ENCODE results near the gene NSUN2.
"Not testable (repeated sequence)": the region's sequence is repeated elsewhere in the genome, so short reads cannot be mapped to it uniquely, and the experiment has no call there.

NSUN2 gene

DNA sequence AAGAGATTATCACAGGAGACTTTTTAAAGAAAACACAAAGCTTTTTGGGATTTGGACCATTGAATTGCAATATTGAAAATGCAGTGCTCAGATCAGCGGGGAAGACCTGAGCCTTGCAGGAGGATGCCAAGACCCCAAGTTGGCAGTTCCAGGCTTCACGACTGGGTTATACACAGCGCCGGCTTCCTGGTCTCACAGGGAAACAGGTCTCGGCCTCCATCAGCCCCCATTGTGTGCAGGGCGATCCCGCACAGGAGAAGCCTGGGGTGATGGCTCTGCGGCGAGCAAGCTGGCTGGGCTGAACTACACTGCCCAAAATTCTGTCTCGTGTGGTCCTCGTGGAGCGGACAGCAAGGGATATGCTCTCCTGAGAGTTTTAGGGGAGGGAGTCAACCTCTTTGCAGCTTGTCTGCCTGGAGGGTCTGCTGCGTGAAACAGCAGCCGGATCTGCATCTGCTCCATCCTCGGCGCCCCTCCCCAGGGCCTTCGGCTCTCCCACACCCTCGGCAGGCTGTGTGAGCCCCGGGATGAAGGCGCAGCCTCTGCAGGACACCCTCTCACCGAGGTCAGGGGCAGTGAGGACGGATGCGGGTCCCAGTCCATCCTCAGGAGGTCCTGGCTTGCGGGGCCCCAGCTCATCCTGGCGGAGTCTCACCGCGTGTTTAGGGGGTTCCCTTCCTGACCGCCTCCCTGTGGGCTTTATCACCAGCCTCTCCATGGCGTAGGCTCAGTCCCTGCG, 60.6 kb downstream of the NSUN2 start:
- no peak overlapping the region for H3K4me3 ChIP-seq (ENCODE audit: control insufficient read depth, low read depth, low read length)
- DNase-seq (ENCODE audit: low read depth): no peak
- TF ChIP-seq, protein P1, sequence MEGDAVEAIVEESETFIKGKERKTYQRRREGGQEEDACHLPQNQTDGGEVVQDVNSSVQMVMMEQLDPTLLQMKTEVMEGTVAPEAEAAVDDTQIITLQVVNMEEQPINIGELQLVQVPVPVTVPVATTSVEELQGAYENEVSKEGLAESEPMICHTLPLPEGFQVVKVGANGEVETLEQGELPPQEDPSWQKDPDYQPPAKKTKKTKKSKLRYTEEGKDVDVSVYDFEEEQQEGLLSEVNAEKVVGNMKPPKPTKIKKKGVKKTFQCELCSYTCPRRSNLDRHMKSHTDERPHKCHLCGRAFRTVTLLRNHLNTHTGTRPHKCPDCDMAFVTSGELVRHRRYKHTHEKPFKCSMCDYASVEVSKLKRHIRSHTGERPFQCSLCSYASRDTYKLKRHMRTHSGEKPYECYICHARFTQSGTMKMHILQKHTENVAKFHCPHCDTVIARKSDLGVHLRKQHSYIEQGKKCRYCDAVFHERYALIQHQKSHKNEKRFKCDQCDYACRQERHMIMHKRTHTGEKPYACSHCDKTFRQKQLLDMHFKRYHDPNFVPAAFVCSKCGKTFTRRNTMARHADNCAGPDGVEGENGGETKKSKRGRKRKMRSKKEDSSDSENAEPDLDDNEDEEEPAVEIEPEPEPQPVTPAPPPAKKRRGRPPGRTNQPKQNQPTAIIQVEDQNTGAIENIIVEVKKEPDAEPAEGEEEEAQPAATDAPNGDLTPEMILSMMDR (conservative IDR thresholded peaks at IDR 0.05; ENCODE audit: control insufficient read depth, insufficient read depth, low read depth, low read length): no peak

DNA sequence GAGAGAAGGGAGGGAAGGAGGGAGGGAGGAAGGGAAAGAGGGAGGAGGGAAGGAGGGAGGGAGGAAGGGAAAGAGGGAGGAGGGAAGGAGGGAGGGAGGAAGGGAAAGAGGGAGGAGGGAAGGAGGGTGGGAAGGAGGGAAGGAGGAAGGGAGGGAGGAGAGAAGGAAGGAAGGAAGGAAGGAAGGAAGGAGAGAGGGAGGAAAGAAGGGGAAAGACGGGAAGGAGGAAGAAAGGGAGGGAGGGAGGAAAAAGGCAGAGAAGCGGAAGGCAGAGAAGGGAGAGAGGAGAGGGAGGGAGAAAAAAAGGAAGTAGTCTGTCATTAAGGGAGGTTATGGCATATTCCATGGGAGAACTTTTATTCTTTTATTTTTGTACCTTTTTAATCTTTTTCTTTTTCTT, 61.2 kb downstream of the NSUN2 start:
- not testable (repeated sequence) for DNase-seq (ENCODE audit: low read depth); H3K4me3 ChIP-seq (ENCODE audit: control insufficient read depth, low read depth, low read length)

DNA sequence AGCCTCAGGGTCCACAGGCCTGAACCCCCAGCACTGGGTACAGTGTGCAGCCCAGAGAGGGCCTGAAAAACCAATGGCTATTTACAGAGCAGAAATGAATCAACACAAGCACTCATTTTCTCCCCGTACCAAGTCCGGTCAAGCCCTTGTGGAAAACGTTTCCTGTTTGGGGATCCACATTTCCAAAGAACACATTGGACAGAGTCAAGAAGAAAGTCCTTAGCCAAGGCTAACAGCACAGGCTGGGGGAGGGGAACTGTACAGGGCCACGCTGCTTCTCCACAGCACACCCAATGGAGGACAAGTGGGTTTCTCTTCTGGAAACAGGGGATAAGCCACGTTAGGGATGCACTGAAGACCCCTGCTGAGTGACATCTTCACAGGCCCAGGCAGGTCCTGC, 62.3 kb downstream of the NSUN2 start:
- H3K4me3 ChIP-seq (ENCODE audit: control insufficient read depth, low read depth, low read length): no peak overlapping the region
- no peak for DNase-seq (ENCODE audit: low read depth)
- TF ChIP-seq, protein P1 (conservative IDR thresholded peaks at IDR 0.05; ENCODE audit: control insufficient read depth, insufficient read depth, low read depth, low read length): no peak

DNA sequence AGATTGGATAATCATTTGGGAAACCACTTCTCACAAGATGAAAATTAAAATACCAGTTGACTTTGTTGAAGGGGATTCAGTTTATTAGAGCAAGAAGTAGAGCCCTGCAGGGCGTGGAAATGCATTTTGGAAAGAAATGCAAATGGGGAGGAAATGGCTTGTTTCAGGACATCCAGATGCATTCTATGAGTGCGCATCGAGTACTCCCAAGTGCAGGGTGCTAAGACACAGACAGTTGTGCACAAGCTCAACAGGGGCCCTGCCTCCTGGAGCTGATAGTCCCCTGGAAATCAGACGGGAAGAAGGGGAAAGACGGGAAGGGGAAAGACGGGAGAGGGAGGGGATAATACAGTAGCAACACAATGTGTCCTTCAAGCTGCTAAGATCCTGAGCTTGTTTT, 64.0 kb downstream of the NSUN2 start:
- no peak overlapping the region for H3K4me3 ChIP-seq (ENCODE audit: control insufficient read depth, low read depth, low read length)
- no peak for DNase-seq (ENCODE audit: low read depth)
- TF ChIP-seq, protein P1 (conservative IDR thresholded peaks at IDR 0.05; ENCODE audit: control insufficient read depth, insufficient read depth, low read depth, low read length): no peak

DNA sequence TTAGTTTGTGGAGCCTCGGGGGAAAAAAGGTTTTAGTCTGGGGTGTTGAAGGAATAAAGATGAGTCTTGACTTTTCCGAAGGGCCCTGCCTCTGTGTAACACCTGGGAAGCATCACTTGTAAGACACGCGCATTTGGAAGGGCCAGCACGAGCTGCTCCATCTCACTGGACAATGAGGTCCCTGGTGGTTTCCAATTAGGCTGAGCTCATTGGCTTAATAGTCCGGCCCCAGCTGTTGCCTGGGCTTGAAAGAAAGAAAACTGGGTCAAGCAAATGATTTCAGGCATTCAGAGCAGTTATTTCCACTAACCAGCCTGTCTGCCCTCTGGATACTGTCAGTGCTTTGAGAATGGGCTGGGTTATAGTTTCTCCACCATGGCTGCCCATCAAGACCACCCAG, 64.5 kb downstream of the NSUN2 start:
- TF ChIP-seq, protein P1 (conservative IDR thresholded peaks at IDR 0.05; ENCODE audit: control insufficient read depth, insufficient read depth, low read depth, low read length): no peak
- no peak overlapping the region for H3K4me3 ChIP-seq (ENCODE audit: control insufficient read depth, low read depth, low read length)
- no peak for DNase-seq (ENCODE audit: low read depth)

DNA sequence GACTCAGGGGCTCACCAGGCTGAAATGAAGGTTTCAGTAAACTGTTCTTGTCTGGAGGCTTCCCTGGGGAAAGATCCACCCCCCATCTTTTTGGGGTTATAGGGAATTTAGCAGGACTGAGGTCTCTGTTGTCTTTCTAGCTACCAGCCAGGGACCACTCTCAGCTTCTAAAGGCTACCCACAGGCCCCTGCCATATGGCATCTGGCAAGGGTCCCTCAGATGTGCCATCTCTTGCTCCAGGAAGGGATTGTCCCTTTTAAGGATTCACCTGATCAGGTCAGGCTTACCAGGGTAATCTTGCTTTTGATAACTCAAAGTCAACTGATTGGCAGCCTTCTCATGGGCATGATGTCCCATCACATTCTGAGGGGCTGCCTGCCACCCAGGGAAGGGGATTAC, 65.0 kb downstream of the NSUN2 start:
- TF ChIP-seq, protein P1 (conservative IDR thresholded peaks at IDR 0.05; ENCODE audit: control insufficient read depth, insufficient read depth, low read depth, low read length): no peak
- no peak for DNase-seq (ENCODE audit: low read depth)

DNA sequence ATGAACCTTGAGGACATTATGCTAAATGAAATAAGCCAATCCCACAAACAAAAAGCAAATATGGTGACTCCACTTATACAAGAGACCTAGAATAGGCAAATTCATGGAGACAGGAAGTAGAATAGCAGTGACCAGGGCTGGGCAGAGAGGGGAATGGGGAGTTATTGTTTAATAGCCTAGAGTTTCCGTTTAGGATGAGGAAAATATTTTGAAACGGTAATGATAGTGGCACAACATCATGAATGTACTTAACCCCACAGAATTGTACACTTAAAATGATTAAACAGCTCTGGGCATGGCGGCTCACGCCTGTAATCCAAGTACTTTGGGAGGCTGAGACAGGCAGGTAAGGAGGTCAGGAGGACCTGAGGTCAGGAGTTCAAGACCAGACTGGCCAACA, 65.8 kb downstream of the NSUN2 start:
- TF ChIP-seq, protein P1 (conservative IDR thresholded peaks at IDR 0.05; ENCODE audit: control insufficient read depth, insufficient read depth, low read depth, low read length): no peak
- no peak for DNase-seq (ENCODE audit: low read depth)
- no peak overlapping the region for H3K4me3 ChIP-seq (ENCODE audit: control insufficient read depth, low read depth, low read length)

More for the DNA sequence above, 65.0 kb downstream of the NSUN2 start:
- H3K4me3 ChIP-seq (ENCODE audit: control insufficient read depth, low read depth, low read length): no peak overlapping the region

Data from fibroblast of mammary gland (primary cell).